Measurements from ENCODE around the gene DISP3. TPM values are rescaled to one million over a fixed set of nuclear protein-coding genes. Genes with fewer than 3 reads are reported as not detected.

Gene DISP3
- total and polyA plus RNA-seq, 2 of the 13 experiments (the other 11 are each of a cell fraction or from before 2014, with no cell fraction given): 0.08 to 0.13 TPM

- 0 out of 2 replicates have a peak, but pooled peaks have one; percentile 53 for TF ChIP-seq ZNF280D (CRISPR knock-in tag; IDR thresholded peaks at IDR 0.05)
These were observed 26.9 kb downstream of the DISP3 start (continued) for GRCh38 chr1:11505591-11506538.

DNA sequence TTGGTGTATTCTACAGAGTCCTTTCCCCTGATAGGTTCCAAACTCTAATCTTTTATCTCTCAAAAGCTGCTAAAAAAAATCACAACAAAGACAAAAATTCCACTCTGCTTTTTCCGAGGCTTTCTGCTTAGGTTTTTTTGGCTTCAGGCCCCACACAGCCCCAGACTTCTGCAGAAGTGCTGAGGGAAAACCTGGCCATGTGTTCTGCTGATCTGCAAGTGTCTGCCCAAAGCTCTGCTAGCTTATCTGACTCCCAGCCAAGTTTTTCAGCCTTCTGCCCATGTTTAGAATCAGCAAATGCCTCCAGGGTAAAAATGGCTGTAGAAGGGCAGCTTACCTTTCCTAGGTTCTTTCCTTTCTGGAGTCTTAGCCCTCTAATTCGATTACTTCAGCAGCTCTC is 28.4 kb downstream of the DISP3 start:
- BruUV-seq (replicated peaks): no TSS peak
- Histone ChIP-seq H3K4me1 (ENCODE audit: insufficient read depth, low read length) (no peaks in the 10 kb centered on the region), H3K27ac (ENCODE audit: extremely low read length, insufficient read depth, low read length) (no peak overlapping the region), H4K20me1 (ENCODE audit: insufficient read depth, low read length) (no peaks in the 10 kb centered on the region), H3K79me2 (ENCODE audit: insufficient read depth, low read length) (no peaks in the 10 kb centered on the region), H2AFZ (ENCODE audit: low read length) (no peak overlapping the region), H3K9me3 (ENCODE audit: low read length) (peaks cover 39% of the 10 kb centered on the region), H3K4me2 (ENCODE audit: low read depth, low read length) (no peak overlapping the region), H3K27me3 (ENCODE audit: control insufficient read depth in 1 of 2, insufficient read depth in 2 of 2, low read length in 2 of 2) (no peaks in the 10 kb centered on the region), H3K4me3 (replicated peaks in 1 of 3; ENCODE audit: insufficient read depth in 1 of 3, low read depth in 2 of 3, low read length in 3 of 3) (no peak overlapping the region), H3K36me3 (replicated peaks in 1 of 2; ENCODE audit: control insufficient read depth in 1 of 2, insufficient read depth in 2 of 2, low read length in 2 of 2) (no peaks in the 10 kb centered on the region), H3K9ac (ENCODE audit: insufficient read depth, low read depth, low read length) (no peak overlapping the region)
- FAIRE-seq: no peak
- ATAC-seq: no peak
- intact Hi-C loops (cut with micrococcal nuclease; ENCODE audit: unreplicated experiment): no loop called here
- ChIA-PET CTCF (ENCODE audit: low intra/inter-chr PET ratio, low total read pairs) (no interaction called here), POLR2A (no interaction called here)
- no peak for DNase-seq (ENCODE audit: low spot score)
- no peak for TF ChIP-seq NCOA2 (CRISPR knock-in tag; IDR thresholded peaks at IDR 0.05)
- no peak for TF ChIP-seq MIER3 (CRISPR knock-in tag; IDR thresholded peaks at IDR 0.05; ENCODE audit: borderline replicate concordance)
- no peak for TF ChIP-seq RFX1 (IDR thresholded peaks at IDR 0.05)
- TF ChIP-seq ZNF841 (CRISPR knock-in tag; IDR thresholded peaks at IDR 0.05; ENCODE audit: borderline replicate concordance): no peak
- no peak for TF ChIP-seq NR2F6 (IDR thresholded peaks at IDR 0.05)
- no peak for TF ChIP-seq NR2F6 (CRISPR knock-in tag; IDR thresholded peaks at IDR 0.05)
- WGBS (ENCODE audit: low lambda C conversion rate): 0% methylated on average over 2 of the region's 2 CpGs
- in situ Hi-C loops (cut with HindIII; ENCODE audit: extremely low pct_ligation_motif_present, low pct_unique_long_range_greater_than_20kb): no loop called here

Data from HepG2 (cell line).